CD4-positive, alpha-beta T cell treated with Interferon alpha-2 for 1 hour (primary cell): ENCODE measurements around the gene CLEC4F.
A peak's percentile ranks its signal among the peaks of the same experiment; 100 is the strongest.
"Not testable (repeated sequence)": the region's sequence is repeated elsewhere in the genome, so short reads cannot be mapped to it uniquely, and the experiment has no call there.

Experiments
- DNase-seq, 2 donors: peaks; one replicate each; pipeline ENCODE4 v3.0.0-alpha.2; 2020 to 2022

CLEC4F gene

DNA sequence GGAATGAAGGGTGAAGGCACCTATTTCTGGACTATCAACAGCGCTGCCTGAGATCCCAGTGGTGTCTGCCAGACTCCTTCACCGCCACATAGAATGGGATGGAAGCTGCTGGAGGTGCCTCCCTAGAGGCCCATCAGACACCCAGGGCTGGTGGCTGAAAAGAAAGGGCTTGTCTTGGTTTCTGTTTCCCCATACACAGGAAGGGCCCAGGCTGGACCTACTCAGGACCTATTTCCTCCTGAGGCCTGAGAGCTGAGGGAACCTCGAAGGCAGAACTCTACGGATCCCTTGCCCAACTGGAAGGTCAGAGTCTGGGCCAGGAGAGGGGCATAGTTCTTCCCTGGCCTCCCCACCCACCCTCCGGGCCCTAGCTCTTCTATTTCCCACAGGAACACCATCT, 2.9 kb upstream of the CLEC4F start:
- peak in 1 of 2 donors; percentile 21 for DNase-seq

DNA sequence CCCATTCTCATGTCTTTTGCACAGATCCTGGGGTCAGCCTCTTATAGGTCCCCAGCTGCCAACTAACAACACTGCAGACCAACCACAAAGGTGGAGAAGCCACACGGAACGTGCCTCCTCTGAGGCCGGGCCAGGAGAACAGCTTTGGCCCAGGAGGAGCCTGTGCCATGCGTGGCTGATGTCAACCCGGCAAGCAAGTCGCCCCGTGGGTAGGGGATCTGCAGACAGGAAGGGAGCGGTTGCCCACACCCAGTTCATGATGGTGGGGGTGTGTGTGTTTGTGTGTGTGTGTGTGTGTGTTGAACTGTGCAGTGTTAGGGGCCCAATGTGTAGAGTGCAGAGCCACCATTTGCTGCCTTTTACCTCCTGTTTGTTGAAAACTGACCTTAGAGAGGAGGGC, 2.4 kb upstream of the CLEC4F start:
- DNase-seq = peak in 1 of 2 donors; percentile 12

DNA sequence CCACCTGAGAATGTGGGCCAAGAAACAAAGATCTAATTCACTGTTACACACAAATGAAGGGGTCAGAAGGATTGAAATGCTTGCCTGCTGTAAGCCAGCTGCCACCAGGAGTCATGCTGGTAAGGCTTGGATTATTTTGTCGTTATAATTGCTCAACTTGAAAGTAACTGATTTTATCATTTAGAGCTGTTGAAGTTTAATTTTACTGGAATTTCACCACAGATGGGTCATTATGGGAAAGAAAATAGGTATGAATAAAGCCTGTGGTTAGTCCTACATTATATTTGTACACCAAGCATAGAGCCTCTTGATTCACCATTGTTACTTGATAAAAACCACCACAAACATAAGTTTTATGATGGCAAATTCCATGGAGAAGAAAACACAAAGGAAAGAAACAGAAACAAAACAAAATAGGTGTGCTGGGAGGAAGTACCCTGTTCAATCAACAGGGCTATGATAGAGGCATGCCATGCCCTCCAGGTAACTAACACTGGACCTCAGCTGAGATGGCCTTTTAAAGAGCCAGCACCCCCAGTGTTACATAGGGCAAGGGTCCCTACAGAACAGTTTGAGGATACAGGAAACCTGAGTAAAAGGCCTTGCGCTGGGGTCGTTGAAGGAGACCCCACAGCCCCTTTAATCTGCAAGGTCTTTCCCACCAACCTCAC, 3.0 kb downstream of the CLEC4F start:
- no peak for DNase-seq

DNA sequence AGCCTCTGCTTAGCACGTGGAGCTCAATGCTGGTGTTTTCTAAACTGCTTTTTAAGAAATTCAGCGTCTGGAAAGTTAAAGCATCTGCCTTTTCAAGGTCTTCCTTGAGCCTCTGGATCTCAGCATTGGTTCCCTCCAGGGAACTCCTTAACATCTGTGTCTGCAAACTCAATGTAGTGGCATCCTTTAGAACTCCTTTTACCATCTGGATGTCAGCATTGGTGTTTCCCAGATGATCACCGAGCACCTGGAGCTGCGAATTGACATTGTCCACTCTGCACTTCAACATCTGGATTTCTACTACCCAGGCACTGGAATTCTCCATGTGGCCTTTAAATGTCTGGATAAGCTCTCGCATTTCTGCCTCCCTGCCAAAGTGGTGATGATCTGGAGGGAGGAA, 3.7 kb downstream of the CLEC4F start:
- no peak for DNase-seq

DNA sequence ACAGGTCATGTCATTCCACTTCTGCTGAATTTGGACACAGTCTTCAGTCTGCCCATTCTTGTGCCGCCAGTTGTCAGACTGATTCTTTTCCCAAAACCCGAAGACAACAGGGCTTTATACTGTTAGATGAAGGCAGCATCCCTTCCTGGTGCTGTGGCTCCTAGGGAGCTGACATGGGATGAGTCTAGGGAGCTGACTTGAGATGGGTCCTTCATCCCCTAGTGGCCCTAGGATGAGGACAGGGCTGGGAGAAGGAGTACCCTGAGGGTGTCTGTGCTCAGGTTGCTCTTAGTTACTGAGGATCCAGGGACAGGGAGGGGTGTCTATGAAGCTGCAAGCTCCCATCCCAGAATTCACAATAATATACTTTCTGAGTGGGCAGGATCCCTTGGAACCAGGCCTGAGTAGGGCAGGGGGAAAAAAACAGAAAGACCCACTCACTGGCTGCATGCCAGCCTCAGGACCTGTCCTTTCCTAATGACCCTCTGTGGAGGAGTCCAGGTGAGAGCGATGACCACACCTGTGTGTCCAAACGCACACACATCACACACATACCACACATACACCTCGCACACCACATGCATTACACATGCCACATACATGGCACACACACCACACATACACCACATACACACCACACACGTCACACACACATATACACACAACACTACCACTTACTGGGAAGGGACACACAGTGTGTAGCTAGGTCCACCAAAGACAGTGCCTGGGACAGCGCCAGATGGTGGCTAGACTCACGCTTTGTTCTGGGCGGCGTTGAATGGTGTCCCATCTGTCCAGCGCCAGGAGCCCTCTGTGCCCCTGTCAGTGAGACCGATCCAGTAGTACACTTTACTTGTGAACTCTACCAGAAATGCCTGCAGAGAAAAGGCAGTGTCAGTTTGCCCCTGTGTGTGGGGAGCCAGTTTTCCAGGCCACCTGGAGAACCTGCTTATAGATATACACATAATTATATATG, 11.1 kb downstream of the CLEC4F start:
- no peak for DNase-seq

DNA sequence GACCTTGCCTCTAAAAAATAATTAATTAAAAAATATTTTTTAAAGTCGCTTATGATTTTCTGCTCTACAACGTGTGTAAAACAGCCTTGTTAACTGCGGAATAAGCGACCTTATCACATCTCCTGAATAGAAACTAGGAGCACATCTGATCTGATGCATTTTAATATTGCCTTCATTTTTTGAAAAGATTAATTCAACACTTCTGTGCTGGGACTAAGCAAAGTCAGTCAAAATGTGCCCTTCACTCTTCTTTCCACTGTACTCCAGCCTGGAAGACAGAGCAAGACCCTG, 12.6 kb downstream of the CLEC4F start:
- DNase-seq = no peak

DNA sequence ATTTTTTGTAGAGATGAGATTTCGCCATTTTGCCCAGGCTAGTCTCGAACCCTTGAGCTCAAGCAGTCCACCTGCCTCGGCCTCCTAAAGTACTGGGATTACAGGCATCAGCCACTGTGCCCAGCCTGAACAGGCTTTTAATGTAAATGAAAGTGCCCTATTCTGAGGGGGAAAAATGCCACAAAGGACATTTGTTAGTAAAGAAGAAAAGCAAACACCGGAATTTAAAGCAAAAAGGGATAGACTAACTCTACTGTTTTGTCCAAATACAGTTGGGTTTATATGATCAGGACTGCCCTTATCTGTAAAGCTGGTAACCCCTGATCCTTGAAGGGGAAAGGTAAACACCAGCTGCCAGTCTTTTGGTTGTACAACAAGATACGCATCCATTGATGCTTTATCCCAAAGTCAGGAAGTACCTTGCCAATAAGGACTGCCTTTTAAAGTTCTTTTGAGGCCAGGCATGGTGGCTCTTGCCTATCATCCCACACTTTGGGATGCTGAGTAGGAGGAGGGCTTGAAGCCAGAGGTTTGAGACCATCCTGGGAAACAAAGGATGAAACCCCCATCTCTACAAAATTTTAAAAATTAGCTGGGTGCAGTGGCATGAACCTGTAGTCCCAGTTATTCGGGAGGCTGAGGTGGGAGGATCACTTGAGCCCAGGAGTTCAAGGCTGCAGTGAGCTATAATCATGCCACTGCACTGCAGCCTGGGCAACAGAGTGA, 13.1 kb downstream of the CLEC4F start:
- DNase-seq = no peak

DNA sequence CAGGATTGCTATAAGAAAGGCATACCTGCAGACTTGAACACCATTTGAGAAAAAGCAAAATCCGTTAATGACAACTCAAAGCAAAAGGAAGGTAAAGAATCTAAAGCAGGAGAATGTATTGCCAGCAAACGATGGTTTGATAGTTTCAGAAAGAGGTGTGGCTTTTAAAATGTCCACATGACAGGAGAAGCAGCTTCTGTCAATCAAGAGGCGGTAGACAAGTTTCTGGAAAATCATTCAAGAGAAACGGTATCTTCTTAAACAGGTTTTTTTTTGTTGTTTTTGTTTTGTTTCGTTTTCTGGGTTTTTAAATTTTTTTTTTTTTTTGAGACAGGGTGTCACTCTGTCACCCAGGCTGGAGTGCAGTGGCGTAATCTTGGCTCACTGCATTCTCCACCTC, 13.8 kb downstream of the CLEC4F start:
- DNase-seq = no peak

DNA sequence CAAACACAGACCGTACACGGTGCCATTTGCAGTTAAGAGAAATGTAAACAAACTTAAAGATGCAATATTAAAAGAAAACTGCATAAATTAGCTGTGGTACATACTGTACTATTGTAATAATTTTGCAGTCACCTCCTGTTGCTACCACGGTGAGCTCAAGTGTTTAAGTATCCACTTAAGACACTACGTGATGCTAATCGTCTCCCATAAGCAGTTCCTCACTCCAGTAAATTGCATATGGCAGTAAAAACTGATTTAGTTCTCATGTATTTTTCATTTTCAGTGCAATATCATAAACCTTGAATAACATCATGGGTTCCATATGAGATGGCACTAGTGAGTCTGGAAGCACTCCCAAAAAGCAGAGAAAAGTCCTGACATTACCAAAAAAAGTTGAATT, 14.4 kb downstream of the CLEC4F start:
- DNase-seq = no peak

DNA sequence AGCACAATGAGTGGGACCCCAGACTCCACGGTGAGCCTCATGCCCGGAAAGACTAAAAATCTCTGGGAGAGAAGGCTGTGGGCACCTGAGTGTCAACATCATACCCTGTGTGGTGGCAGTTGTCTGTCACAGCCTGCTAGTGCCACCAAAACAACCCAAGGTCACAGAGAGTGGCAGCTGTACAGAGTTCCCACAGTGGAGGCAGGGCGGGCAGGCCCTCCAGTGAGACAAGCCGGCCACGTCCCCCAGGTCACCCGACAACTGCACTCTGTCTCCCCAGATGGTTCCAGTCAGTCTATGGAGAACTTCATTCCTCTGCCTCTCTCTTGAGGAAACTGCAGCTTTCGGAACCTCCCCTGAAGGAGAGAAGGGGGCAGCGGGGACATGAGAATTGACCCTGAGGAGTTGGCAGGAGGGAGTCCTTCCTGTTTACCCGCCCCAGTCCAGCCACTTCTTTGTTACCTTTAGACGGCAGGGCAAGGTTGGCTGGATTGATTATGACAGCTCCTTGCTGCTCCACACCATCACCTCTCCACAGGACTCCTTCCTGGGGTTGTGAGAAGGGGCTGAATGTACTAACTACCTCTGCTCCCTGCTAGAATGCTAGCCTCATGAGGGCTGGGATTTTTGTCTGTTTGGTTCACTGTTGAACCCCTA, 18.7 kb downstream of the CLEC4F start:
- no peak for DNase-seq

DNA sequence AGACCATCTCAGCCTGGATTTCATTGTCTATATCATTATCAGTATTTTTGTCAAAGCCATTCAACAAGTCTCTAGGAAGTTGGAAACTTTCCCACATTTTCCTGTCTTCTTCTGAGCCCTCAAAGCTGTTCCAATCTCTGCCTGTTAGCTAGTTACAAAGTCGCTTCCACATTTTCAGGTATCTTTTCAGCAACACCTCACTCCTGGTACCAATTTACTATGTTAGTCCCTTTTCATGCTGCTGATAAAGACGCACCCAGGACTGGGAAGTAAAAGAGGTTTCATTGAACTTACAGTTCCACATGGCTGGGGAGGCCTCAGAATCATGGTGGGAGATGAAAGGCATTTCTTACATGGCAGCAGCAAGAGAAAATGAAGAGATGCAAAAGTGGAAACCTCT, 20.7 kb downstream of the CLEC4F start:
- DNase-seq = no peak

DNA sequence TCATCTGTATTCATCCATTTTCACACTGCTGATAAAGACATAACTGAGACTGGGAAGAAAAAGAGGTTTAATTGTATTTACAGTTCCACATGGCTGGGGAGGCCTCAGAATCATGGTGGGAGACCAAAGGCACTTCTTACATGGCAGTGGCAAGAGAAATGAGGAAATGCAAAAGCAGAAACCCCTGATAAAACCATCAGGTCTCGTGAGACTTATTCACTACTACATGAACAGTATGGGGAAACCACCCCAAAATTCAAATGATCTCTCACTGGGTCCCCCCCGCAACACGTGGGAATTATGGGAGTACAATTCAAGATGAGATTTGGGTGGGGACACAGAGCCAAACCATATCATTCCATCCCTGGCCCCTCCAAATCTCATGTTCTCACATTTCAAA, 22.4 kb downstream of the CLEC4F start:
- not testable (repeated sequence) for DNase-seq

DNA sequence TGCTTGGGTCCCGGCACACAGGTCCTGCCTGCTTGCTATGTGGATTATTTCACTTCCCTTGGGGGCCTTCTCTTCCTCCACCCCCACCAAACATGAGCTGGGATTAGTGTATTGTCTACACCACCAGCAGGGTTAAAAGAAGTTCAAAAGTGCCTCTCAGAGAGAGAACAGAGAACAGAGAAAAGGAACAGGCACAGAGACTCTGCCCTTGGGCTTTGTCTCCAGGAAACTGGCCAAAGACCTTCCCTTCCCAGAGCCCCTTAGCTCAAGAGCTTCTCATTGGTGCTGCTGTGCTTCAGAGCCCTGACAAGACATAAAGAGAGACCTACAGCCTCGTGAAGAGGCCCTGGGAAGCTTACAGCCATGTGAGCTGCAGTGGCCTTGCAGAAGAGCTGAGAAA, 22.9 kb downstream of the CLEC4F start:
- no peak for DNase-seq

DNA sequence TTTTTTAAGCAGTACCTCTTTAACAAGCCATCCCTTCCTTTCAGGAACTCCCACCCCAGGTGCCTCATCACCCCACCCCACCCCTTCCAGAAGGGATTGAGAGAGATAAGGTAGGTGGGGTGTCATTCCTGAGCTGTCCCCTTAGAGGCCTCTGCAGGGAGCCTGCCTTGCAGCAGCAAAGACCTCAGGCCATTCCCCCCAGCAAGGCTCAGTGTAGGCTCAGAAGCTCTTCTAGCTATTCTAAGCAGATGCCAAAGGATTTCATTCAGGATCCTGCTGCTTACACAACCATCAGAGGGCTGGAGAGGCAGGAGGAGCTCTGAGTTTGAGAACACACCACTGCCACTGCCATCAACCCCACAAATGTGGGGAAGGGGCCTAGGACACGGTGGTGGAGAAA, 24.1 kb downstream of the CLEC4F start:
- DNase-seq = no peak

DNA sequence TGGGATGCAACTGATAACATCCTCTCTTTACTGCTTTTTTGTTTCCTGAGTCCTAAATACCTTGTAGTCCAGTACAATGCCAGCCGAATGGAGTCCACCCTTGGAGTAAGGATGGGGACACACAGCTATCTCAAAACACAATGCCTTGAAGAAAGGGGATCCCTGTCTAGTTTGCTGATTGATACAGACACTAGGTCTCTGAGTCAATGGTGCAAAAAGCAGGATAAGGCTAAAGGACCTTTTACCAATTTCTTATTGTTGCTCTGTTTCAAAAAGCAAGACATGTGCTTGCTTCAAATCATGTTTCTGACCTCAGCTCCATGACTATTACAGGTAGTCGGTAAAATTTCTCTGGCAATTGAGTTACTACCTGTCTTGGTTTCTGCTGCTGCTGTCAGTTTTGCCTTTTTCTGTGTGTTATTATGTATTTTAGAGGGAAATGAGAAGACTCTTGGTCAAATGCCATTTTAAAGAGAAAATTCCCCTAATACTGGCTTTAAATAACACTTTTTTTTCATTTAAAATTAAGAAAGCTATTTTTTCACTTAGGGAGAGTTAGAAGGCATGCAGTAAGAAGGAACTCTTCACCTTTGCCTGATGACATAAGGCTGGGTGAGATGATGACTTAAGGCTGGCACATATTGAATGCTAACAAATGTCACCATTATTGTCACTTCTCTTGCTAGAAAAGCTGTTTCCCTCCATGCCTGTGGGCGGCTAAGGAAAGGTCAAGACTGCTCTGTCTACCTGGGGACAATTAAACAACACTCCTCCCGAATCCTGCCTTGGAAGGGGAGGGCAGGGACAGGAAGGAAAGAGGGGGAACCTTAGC, 25.0 kb downstream of the CLEC4F start:
- DNase-seq = no peak

DNA sequence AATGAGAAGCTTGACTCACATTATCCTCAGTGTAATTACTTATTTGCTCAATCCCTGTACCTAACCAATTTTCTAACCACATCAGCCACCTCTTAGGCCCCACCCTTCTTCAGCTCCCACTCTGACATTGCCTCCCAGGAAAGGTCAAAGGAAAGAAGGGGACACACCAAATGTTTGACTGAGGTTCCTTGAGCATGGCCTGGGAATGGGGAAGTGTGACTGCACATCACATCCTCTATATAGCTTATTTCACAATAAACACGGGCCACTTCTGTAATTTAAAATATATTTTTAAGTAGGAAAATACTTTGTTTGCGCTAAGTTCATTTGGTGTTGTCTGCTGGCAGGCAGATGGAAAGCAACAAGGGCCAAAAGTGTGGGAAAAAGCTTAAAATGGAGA, 26.9 kb downstream of the CLEC4F start:
- DNase-seq = peak; percentile 0 to 11

DNA sequence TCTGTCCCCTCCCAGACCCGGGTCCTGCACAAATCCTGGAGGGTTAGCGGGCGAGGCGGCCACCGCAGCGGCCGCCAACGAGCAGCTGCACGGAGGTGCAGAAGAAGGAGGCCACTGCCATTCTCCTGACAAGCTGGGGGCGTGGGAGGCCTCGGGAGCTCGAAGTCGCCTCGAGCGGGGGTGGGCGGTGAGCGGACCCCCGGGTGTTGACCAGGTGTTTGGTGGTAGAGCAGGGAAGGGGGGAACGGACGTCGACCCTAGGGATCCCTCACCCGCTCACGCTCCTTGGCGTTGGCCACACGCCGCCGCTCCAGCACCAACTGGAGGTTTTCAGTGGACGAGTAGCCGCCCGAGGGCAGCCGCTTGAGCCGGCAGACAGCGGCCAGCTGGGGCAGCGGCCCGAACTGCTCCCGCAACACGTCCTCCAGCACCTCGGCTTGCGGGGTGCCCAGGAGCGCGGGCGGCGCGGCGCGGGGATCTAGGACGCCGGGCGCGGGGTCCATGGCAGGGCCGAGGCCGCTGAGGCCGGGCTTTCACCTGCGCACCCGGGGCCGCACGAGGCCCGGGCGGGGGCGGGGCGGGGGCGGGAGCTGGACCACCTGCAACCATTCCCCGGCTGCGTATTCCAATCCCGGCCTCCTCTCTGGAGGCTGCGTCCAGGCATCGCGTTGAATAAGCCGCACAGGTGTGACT, 30.1 kb downstream of the CLEC4F start, which contains the start of gene FIGLA:
TSS of gene FIGLA (minus strand) at position 508 of the 693 bp plus-strand sequence. CDS start at position 503, 5 bp downstream.
- DNase-seq = no peak

DNA sequence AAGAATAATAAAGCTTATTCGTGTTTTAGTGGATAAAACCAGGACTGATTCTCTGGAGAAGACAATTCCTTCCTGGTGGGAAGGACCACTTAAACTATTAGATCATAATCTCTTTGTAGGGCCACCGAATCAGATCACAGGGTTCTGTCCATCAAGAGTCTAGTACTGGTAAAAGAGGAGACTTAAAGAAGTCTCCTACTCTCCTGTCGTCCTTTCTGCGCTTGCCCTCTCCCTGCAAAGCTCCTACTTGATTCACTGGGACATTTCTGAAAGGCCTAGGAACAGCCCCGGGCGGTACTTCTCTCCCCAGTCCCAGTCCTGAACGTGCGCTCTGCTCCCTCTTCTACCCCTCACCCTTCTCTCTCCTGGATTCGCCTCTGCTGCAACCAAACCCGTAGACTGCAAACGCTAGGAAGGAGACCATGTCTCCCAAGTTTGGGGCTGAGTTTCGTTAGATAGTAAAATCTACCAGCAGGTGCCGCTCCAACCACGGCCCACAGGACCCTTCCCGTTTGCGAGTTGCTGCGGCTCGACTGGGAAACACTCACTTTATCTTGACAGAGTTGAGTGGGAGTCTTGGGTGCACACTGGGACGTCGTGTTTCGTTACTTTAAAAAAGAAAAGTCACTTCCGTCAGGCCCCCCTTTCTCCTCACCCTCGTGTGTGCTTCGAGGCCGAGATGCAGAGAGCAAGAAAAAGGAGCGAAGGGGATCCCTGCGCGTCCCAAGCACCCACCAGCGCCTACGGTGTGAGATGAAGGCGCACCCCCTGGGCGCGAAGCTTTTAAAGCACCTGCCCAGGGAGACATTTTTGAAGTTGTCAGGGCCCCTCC, 30.9 kb downstream of the CLEC4F start:
- DNase-seq = peak; percentile 60 to 62

DNA sequence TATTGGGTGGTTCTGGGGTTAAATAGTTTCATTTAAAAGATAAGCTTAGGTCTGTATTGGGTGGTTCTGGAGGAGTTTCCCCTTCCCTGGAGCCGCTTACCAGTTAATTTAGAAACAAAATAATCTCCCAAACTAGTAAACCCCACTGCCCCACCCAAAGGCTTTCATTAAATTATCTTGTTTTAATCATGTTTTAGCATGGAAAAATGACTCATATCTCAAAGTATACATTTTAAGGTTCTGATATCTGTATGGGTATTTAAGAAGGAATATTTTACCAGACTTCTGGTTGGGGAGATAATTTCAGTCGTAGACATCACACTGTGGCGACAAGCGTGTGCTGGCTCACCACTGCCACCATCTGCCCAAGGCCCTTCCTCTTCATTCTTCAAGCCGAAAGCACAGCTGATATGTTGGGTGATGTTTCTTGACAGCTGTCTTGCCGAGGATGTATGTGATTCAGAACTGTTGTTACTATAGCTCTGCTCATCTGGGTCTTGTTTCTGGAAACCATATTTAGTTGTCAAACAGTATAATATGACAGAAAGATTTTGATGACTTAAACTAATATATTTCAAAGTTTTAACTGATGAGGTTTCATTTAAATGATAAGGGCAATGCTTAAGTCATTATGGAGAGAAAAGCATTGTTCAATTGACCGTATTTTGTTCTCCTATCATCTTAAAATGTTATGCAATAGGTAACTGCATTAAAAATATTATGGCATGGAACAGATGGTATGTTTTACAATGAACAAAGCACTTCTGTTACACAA, 35.1 kb downstream of the CLEC4F start:
- peak; percentile 30 to 37 for DNase-seq

DNA sequence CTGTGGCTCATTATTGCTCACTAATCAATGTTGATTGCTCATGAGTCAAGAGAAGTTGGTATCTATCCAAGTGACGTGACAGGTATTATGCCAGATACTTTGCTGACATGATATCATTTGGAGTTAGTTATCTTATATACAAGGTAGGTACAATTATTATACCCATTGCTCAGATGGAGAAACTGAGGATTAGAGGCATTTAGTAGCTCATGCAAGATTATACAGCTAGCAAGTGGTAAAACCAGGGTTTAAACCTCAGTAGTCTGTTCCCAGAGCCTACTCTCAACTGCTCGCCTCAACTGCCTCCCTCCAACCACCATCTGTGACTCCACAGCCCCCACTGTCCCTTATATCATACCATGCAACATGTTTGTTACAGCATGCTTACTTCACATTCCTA, 36.1 kb downstream of the CLEC4F start:
- DNase-seq = no peak
